ENCODE data around the gene KNSTRN.

Gene KNSTRN

DNA sequence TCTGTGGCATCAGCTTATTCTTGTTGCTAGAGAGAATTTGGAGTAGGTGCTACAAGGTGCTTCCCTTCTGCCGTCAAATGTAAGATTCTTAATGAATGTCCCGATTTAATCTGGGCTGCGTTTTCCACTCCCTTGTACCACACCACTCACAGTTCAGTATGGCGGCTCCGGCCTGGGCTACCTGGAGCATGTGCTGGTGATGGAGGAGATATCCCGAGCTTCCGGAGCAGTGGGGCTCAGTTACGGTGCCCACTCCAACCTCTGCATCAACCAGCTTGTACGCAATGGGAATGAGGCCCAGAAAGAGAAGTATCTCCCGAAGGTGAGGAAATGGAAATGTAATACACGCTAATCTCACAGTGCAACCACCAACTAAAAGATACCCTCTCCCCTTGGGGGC is 28.0 kb downstream of the KNSTRN start:
- DNase-seq: no peak
- TF ChIP-seq POLR2A (IDR thresholded peaks at IDR 0.05; ENCODE audit: low read length) (no peak), GATA1 (IDR thresholded peaks at IDR 0.05; ENCODE audit: low read depth, low read length) (no peak)

DNA sequence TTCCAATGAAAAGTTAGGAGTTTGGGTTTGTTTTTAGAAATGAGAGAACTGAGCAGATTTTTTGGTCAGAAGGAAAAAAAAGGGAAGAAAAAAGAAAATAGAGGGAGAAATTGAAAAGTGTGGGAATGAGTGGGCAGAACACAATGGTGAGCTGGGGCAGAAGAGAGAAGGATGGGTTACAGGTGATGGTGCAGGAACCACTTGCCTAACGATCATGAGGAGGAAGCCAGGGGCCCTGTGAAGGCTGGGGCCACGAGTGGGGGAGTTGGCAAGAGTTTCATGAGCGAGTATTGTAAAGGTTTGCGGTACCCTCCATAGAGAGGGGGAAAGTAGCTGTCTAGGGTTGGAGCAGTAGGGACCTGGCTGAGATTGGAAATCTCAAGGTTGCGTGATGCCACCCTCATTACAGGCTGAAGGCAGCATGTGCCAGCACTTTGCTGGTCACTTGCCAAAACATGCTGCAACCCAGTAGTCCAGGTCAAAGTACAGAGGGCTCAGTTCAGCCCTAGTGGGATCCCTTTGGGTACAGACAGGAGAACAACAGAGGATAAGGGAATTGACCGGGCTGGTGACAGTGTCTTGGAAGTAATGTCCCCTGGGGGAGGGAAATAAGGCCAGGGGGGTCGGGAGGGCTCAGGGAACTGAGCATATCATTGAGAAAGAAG is 29.7 kb downstream of the KNSTRN start:
- DNase-seq: peak in 1 of 2 experiments; percentile 21
- TF ChIP-seq POLR2A (IDR thresholded peaks at IDR 0.05; ENCODE audit: low read length) (no peak), GATA1 (IDR thresholded peaks at IDR 0.05; ENCODE audit: low read depth, low read length) (no peak)

DNA sequence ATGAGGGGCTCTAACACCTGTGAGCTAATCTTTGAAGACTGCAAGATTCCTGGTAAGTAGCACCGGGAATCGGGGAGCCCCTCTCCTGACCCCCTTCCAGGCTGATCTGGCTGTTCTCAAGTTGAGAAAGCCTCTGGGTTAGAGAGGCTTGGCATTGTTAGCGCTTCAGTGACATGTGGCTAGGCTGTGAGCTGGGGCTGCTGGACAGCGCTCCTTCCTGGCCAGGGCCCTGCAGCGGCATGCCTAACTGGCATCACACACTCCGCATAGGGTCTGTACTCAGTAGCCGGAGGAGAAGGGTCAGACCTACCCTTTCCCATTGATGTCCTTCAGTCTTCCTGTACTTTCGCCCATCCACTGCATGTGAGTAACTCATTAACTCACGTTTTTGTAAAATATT is 30.5 kb downstream of the KNSTRN start:
- DNase-seq: no peak
- TF ChIP-seq POLR2A (IDR thresholded peaks at IDR 0.05; ENCODE audit: low read length) (no peak), GATA1 (IDR thresholded peaks at IDR 0.05; ENCODE audit: low read depth, low read length) (no peak)

- DNase-seq: no peak
- TF ChIP-seq GATA1 (IDR thresholded peaks at IDR 0.05; ENCODE audit: low read depth, low read length) (no peak), POLR2A (IDR thresholded peaks at IDR 0.05; ENCODE audit: low read length) (no peak)
Observed at GRCh38 chr15:40414816-40415215, 32.3 kb downstream of the KNSTRN start.

DNA sequence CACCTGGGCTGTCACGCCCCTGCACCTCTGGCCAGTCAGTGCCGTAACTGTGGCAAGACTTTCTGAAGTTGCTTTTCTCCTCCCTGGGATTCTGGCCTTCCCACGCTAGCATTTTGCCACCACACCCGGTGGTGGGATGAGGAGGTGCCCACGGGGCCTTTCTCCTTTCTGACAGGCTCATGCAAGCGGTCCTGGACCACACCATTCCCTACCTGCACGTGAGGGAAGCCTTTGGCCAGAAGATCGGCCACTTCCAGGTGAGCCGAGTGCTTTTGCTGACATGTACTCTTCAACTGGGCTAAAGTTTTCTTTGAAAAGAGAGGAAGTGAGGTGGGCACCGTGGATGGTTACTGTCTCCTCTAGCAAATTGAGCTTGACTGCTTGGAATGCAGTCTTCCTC is 32.7 kb downstream of the KNSTRN start:
- no peak for TF ChIP-seq GATA1 (IDR thresholded peaks at IDR 0.05; ENCODE audit: low read depth, low read length)
- TF ChIP-seq POLR2A (IDR thresholded peaks at IDR 0.05; ENCODE audit: low read length): no peak
- no peak for DNase-seq

DNA sequence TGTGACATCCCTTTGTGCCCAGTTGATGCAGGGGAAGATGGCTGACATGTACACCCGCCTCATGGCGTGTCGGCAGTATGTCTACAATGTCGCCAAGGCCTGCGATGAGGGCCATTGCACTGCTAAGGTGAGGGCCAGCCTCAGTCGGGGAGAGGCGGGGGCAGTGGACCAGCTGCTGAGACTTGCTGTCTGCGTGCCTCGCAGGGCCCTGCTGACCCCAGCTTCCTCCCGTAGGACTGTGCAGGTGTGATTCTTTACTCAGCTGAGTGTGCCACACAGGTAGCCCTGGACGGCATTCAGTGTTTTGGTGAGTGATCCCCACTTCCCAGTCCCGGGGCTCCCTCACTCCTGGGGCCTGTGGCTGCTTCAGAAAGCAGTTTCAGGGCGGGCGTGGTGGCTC is 33.5 kb downstream of the KNSTRN start:
- DNase-seq: no peak
- no peak for TF ChIP-seq GATA1 (IDR thresholded peaks at IDR 0.05; ENCODE audit: low read depth, low read length)
- TF ChIP-seq POLR2A (IDR thresholded peaks at IDR 0.05; ENCODE audit: low read length): no peak

GRCh38 chr15:40418126-40418525 is 35.6 kb downstream of the KNSTRN start:
- TF ChIP-seq GATA1 (IDR thresholded peaks at IDR 0.05; ENCODE audit: low read depth, low read length): no peak
- DNase-seq: no peak

DNA sequence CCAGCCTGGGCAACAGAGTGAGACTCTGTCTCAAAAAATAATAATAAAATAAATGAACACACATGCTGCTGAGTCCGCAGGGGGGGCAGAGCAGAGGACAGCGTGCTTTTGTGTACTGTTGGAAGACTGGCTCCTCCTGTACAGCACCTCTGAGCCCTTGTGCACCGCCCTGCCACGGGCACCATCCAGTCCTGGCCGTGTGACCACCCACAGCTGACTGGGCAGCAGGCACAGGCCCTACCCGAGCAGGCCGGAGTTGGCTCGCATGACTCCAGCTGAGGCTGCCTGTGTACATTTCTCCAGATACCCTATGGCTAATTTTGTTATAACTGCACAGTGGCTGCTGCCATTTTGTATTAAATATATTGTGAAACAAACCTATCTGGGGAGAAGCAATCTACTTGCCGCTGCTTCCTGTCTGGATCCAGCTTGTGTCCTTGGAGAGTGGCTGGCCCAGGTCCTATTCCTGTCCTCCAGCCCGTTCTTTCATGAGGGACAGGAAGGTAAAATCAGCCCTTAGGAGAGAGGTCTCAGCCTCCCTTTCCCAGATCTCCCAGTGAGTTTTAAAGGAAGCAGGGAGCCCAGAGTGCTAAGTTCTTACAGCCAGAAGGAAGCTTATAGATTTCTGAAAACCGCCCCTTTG is 37.7 kb downstream of the KNSTRN start:
- DNase-seq: no peak
- no peak for TF ChIP-seq POLR2A (IDR thresholded peaks at IDR 0.05; ENCODE audit: low read length)
- no peak for TF ChIP-seq GATA1 (IDR thresholded peaks at IDR 0.05; ENCODE audit: low read depth, low read length)

DNA sequence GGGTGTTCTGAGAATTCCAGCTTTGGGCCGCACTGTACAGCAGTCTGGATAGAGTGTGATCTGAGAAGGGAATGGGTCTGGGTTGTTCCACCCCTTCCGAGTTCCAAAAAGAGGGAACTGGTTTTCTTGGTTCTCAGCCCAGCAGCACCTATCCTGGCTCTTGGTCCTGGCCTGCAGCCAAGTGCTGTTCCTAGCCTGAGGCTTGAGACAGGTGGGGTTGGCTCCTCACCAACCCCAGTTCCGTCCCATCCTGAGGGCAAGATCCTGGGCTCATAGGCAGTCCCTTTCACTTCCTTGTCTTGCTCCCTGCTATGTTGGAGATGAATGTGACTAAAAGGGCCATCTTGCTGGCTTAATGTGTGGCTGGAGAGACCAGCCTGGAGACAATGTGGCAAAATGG is 38.3 kb downstream of the KNSTRN start:
- no peak for TF ChIP-seq GATA1 (IDR thresholded peaks at IDR 0.05; ENCODE audit: low read depth, low read length)
- peak; percentile 24 for TF ChIP-seq POLR2A (IDR thresholded peaks at IDR 0.05; ENCODE audit: low read length)
- DNase-seq: no peak

DNA sequence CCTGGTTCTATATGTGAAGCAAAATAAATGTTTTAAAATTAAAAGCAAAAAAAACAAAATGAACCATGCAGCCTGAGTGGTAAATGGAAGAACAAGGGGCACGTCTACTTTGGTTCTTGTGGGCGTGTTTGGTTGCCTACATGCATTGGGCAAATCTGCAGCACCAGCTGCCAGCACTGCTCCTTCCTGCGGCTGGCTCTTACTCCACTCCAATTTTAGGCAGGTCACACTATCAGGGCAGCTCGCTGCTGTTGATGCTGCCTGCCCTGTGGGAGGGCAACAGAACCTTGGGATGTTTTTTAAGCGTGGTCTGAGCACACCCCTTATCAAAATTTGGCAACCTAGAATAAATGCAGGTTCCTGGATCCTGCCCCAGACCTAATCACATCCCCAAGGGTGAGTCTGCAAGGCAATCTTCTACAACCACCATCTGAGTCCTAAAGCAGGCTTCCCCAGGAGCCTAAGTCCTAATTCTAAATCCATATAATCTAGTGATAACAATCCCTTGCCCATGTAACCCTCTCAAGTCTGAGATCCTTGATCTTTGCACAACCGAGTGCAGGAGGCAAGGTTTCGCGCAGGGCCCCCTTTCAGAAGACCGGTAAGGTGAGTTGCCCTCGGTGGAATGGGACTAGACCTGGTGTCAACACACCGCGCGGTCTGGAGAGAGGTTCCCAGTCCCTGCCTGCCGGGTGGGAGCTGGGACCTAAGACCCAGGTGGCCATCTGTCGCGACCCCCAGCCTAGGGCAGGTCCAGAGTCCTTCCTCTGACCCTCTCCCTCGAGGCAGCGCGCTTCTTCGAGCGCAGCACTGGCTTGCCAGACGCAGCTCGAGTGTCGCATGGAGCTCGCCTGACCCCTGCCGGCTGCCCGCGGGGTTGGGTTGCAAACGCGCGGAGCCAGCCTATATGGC is 39.0 kb downstream of the KNSTRN start:
- TF ChIP-seq POLR2A (IDR thresholded peaks at IDR 0.05; ENCODE audit: low read length) (no peak), GATA1 (IDR thresholded peaks at IDR 0.05; ENCODE audit: low read depth, low read length) (no peak)

DNA sequence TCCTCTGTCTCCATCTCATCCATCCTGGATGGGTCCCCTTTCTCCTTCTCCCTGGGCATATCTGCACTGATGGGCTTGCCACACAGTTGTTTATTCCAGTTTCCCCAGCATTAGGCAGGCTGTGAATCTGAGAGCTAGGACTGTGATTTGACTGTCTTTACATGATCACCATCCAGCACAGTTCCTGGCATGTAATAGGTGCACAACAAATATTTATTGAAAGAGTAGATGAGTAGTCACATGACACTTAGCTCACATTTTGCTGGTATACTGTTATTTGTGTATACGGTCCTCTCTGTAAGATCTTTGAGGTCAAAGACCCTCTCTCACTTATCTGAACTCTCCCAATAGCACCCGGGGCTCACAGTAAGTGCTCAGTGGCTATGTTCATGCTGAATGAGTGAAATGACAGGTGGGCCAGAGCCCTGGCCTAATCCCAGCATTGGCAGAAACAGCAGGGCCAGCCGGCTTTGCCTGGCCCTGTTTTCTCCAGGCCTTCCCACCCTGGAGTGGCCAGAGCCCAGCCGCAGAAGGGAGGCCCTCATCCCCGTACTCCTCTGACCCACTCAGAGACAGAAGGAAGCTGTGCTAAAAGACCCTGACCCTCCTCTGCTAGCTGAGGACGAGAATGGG is 42.1 kb downstream of the KNSTRN start:
- TF ChIP-seq POLR2A (IDR thresholded peaks at IDR 0.05; ENCODE audit: low read length) (no peak), GATA1 (IDR thresholded peaks at IDR 0.05; ENCODE audit: low read depth, low read length) (no peak)
- no peak for DNase-seq

More for the DNA sequence above, 39.0 kb downstream of the KNSTRN start:
- peak; percentile 81 to 88 for DNase-seq

- no peak for TF ChIP-seq GATA1 (IDR thresholded peaks at IDR 0.05; ENCODE audit: low read depth, low read length)
- no peak for DNase-seq
Observed at GRCh38 chr15:40425681-40426080, 43.2 kb downstream of the KNSTRN start.

DNA sequence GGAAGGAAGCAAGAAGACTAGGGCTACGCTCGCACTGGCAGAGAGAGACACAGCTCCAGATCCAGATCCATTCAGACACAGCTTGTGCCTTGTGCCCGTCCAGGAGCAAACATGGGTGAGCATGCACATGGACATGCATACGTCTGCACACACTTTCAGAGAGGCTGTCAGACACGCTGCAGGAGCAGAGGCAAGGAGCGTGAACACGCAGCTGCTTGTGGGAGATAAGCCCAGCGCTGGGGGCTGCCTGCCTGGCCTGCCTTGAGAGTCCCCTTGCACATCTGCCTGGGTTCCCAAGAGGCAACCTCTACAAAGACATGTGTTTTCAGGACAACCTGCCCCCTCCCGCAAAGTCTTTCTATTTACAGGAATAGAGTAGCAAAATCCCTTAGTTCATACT is 44.7 kb downstream of the KNSTRN start:
- DNase-seq: peak; percentile 88 to 94
- TF ChIP-seq POLR2A (IDR thresholded peaks at IDR 0.05; ENCODE audit: low read length) (no peak), GATA1 (IDR thresholded peaks at IDR 0.05; ENCODE audit: low read depth, low read length) (no peak)

DNA sequence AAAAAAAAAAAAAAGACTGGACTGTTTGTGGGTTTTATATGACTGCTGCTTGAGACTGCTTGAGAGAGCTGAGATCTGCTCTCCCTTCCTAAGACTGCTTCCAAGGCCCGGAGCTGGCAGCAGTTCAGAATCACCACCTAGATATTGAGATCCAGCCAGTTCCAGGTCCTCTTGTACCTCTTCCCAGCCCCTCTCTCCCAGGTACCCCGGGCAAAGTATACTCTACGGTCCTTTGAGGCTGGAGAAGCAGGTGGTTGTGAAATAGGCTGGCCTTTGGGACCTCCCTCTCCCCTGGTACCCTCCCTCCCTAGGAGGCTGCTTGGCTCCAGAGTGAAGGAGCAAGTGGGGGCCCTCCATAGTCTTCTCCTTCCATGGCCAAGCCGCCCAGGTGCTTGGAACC is 45.7 kb downstream of the KNSTRN start:
- TF ChIP-seq POLR2A (IDR thresholded peaks at IDR 0.05; ENCODE audit: low read length) (no peak), GATA1 (IDR thresholded peaks at IDR 0.05; ENCODE audit: low read depth, low read length) (no peak)
- DNase-seq: no peak
